NCI-H1105 treated with DMSO at 0.1 percent for 48 hours (cell line): ENCODE results near the gene SEMA3D.

Source experiments
- DNase-seq: peaks from one replicate; lab custom pipeline; 2025; lab: John Stamatoyannopoulos, UW

SEMA3D gene

GRCh38 chr7:85186521-85187241 is at the start of gene SEMA3D:
Gene SEMA3D (minus strand): TSS chr7:85187056. CDS start chr7:85121891, 65,165 bp downstream.
- peak; percentile 73 for DNase-seq

- no peak for DNase-seq
These were observed 47.9 kb upstream of the SEMA3D start for GRCh38 chr7:85234730-85235129.

- no peak for DNase-seq
These were observed 45.2 kb upstream of the SEMA3D start for GRCh38 chr7:85232068-85232467.

GRCh38 chr7:85230623-85231022 is 43.8 kb upstream of the SEMA3D start:
- no peak for DNase-seq

- no peak for DNase-seq
These were observed 42.7 kb upstream of the SEMA3D start for GRCh38 chr7:85229544-85229943.

- no peak for DNase-seq
These were observed 39.7 kb upstream of the SEMA3D start for GRCh38 chr7:85226361-85227085.

GRCh38 chr7:85224171-85224570 is 37.3 kb upstream of the SEMA3D start:
- no peak for DNase-seq

- no peak for DNase-seq
These were observed 35.7 kb upstream of the SEMA3D start for GRCh38 chr7:85222522-85222921.

- DNase-seq, result no peak
These were observed 34.9 kb upstream of the SEMA3D start for GRCh38 chr7:85221796-85222195.

- no peak for DNase-seq
These were observed 33.8 kb upstream of the SEMA3D start for GRCh38 chr7:85220651-85221050.

- no peak for DNase-seq
These were observed 33.2 kb upstream of the SEMA3D start for GRCh38 chr7:85220023-85220422.

GRCh38 chr7:85217085-85217484 is 30.2 kb upstream of the SEMA3D start:
- DNase-seq, result no peak

GRCh38 chr7:85215098-85215497 is 28.2 kb upstream of the SEMA3D start:
- DNase-seq, result no peak

- no peak for DNase-seq
These were observed 26.6 kb upstream of the SEMA3D start for GRCh38 chr7:85213500-85213899.

- no peak for DNase-seq
These were observed 18.9 kb upstream of the SEMA3D start for GRCh38 chr7:85205754-85206153.

- DNase-seq, result no peak
These were observed 17.6 kb upstream of the SEMA3D start for GRCh38 chr7:85204496-85204895.

GRCh38 chr7:85204061-85204460 is 17.2 kb upstream of the SEMA3D start:
- DNase-seq, result no peak

- no peak for DNase-seq
These were observed 14.4 kb upstream of the SEMA3D start for GRCh38 chr7:85201209-85201608.

- no peak for DNase-seq
These were observed 9.8 kb upstream of the SEMA3D start for GRCh38 chr7:85196696-85197095.

- DNase-seq, result peak; percentile 22
These were observed 4.5 kb upstream of the SEMA3D start for GRCh38 chr7:85191383-85191782.

GRCh38 chr7:85186083-85186520 is 754 bp downstream of the SEMA3D start:
- peak; percentile 56 for DNase-seq

GRCh38 chr7:85185424-85186082 is 1.3 kb downstream of the SEMA3D start:
- DNase-seq, result peak; percentile 37
